ENCODE data around the gene PLCB2.

PLCB2 gene

DNA sequence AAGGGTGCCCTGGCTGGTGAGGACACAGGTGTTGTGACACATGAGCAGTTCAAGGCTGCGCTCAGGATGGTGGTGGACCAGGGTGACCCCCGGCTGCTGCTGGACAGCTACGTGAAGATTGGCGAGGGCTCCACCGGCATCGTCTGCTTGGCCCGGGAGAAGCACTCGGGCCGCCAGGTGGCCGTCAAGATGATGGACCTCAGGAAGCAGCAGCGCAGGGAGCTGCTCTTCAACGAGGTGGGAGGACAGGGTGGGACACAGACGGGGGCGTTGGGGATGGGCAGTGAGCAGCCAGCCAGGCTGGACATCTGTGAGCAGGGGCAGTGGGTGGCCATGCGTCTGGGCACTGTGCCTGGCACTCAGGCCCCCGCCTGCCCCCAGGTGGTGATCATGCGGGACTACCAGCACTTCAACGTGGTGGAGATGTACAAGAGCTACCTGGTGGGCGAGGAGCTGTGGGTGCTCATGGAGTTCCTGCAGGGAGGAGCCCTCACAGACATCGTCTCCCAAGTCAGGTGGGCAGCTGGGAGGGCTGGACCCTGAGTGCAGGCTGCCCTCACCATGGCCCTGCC is 35.2 kb downstream of the PLCB2 start:
- no peak for DNase-seq (ENCODE audit: low read depth in 2 of 2)
- TF ChIP-seq, protein P1, sequence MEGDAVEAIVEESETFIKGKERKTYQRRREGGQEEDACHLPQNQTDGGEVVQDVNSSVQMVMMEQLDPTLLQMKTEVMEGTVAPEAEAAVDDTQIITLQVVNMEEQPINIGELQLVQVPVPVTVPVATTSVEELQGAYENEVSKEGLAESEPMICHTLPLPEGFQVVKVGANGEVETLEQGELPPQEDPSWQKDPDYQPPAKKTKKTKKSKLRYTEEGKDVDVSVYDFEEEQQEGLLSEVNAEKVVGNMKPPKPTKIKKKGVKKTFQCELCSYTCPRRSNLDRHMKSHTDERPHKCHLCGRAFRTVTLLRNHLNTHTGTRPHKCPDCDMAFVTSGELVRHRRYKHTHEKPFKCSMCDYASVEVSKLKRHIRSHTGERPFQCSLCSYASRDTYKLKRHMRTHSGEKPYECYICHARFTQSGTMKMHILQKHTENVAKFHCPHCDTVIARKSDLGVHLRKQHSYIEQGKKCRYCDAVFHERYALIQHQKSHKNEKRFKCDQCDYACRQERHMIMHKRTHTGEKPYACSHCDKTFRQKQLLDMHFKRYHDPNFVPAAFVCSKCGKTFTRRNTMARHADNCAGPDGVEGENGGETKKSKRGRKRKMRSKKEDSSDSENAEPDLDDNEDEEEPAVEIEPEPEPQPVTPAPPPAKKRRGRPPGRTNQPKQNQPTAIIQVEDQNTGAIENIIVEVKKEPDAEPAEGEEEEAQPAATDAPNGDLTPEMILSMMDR (IDR thresholded peaks at IDR 0.05; ENCODE audit: low read depth, low read length), result no peak
- H3K4me3 ChIP-seq (replicated peaks in 1 of 2; ENCODE audit: low read depth in 2 of 2, low read length in 2 of 2), result no peak overlapping the region

DNA sequence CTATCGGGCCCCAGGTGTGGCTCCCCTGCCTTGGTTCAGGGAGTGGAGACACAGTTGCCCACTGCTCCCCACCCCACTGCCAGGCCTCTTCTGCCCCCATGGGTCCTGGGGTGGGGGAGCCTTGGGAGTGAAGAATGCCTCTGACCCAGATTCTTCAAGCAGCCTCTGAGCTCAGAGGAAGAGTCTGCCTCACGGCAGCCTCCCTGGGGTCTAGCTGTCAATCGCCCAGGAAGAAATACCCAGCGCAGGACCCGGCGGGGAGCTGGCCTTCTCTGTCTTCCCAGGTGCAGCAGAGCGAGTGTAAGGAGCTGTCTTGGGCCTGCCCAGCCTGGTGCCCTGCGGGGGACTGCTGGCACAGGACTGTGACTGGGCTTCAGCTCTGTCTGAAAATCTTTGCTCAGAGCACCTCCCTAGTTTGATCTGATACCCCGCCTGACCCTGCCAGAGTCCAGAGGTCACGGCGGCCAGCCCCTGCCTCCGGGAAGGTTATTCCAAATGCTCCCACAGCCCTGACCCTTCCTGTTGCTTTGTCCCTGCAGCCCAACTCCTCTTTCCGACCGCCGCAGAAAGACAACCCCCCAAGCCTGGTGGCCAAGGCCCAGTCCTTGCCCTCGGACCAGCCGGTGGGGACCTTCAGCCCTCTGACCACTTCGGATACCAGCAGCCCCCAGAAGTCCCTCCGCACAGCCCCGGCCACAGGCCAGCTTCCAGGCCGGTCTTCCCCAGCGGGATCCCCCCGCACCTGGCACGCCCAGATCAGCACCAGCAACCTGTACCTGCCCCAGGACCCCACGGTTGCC is 35.9 kb downstream of the PLCB2 start:
- TF ChIP-seq, protein P1 (IDR thresholded peaks at IDR 0.05; ENCODE audit: low read depth, low read length), result no peak
- DNase-seq (ENCODE audit: low read depth in 2 of 2), result no peak
- no peak overlapping the region for H3K4me3 ChIP-seq (replicated peaks in 1 of 2; ENCODE audit: low read depth in 2 of 2, low read length in 2 of 2)

DNA sequence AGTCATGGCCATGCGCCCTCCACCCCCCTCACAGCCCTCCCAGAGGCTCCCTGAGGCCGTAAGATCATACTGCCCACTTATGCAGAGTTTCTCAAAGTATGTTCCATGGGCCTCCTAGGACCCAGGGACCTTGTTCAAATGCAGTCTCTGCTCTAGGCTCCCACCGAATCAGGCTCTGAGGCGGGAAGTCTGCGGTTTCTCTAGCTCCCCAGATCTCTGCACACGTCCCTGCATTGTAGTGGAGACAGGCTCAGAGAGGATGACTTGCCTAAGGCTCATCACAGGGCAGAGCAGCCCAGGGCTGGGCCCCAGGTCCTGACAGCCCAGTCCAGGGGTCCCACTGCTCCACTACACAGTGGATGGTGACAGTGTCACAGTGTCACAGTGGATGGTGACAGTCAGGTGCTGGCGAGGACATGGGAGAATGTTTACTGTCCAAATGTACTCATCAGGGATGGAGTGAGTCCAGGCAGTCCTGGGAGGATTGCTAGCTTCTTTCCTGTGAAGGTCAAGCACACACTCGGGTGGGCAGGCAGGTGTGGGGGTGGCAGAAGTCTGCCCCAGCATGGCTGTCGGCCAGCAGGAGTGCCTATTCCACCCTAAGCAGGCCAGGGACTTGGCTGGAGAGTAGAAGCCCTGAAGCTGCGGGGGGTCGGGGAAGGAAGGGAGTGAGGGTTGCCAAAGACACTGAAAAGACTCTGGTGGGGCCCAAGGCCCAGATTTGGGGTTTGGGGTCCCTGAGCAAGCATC is 37.3 kb downstream of the PLCB2 start:
- no peak for DNase-seq (ENCODE audit: low read depth in 2 of 2)
- no peak overlapping the region for H3K4me3 ChIP-seq (replicated peaks in 1 of 2; ENCODE audit: low read depth in 2 of 2, low read length in 2 of 2)
- TF ChIP-seq, protein P1 (IDR thresholded peaks at IDR 0.05; ENCODE audit: low read depth, low read length), result no peak

DNA sequence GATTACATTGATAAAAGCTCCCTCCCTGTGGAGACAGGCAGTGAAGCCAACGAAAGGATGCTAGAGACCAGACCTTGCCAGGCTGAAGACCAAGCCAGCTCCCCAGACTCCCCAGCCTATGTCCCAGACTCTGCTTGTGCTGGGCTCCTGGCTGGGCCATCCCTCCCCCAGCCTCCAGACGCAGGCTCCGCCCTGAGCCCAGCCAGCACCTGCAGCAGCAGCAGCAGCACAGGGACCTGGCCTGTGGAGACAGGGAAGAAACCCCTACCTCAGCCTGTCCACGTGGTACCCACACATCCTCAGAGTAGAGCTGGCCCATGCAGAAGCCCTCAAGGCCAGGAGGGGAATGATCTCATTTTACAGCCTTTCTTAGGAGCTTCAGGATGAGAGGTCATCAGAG is 38.1 kb downstream of the PLCB2 start:
- H3K4me3 ChIP-seq (replicated peaks in 1 of 2; ENCODE audit: low read depth in 2 of 2, low read length in 2 of 2), result no peak overlapping the region
- TF ChIP-seq, protein P1 (IDR thresholded peaks at IDR 0.05; ENCODE audit: low read depth, low read length), result no peak

DNA sequence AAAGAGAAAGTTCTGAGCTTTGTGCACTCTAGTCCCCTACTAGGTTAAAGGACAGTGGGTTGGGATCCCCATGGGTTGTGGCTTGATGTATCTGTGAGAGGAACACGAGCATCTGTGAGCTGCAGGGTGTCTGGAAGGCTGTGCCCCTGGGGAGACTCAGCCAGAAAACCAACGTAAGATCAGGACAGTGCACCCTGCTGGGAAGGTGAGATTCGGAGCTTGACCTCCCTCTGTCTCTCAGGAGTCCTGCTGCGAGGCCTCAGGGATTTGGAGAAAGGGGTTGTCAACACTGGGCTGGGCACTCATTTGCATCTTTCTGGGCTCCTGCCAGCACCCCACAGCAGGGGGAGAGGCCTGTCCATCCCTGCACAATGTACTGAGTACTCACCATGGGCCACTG is 40.1 kb downstream of the PLCB2 start:
- DNase-seq (ENCODE audit: low read depth in 2 of 2), result no peak
- TF ChIP-seq, protein P1 (IDR thresholded peaks at IDR 0.05; ENCODE audit: low read depth, low read length), result no peak
- H3K4me3 ChIP-seq (replicated peaks in 1 of 2; ENCODE audit: low read depth in 2 of 2, low read length in 2 of 2), result no peak overlapping the region

More for the DNA sequence above, 38.1 kb downstream of the PLCB2 start:
- DNase-seq (ENCODE audit: low read depth in 2 of 2), result no peak

DNA sequence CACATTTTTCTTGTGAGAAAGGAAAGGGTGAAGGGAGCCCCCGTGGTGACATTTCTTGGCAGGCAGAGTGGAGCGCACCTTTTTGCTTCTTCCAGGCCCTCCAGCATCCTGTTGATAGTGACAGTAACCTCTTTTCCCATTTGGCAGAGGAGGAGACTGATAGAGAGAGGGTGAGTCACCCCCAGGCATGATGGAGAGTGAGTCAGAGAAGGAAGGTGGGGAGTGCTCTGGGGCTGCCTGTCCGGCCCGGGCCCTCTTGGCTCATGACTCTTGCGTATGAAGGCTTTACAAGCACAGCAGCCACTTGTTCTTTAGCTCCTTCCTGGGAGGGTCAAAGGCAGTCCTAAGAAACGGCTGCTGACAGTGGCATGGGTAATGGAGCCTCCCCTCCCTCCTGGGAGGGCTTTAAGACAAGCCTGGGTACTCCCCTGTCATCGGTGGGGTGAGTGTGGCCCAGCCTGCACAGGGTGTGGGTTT is 40.9 kb downstream of the PLCB2 start:
- peak; percentile 95 to 96 for DNase-seq (ENCODE audit: low read depth in 2 of 2)
- TF ChIP-seq, protein P1 (IDR thresholded peaks at IDR 0.05; ENCODE audit: low read depth, low read length), result no peak
- no peak overlapping the region for H3K4me3 ChIP-seq (replicated peaks in 1 of 2; ENCODE audit: low read depth in 2 of 2, low read length in 2 of 2)

Data from cardiac fibroblast (primary cell).